HepG2 (cell line): Measurements from ENCODE around the gene TAF6. TPM values are rescaled to one million over a fixed set of nuclear protein-coding genes. Genes with fewer than 3 reads are reported as not detected.

ENCODE experiments used
- AKAP8 ChIP-seq: sonication (generic); formaldehyde crosslinking; IDR thresholded peaks from 2 replicates; pipeline ENCODE4 v1.5.1; 2020; ENCODE audit warnings: mild to moderate bottlenecking, missing genetic modification reagents
- CENPX ChIP-seq: sonication (generic); formaldehyde crosslinking; IDR thresholded peaks from 2 replicates; pipeline ENCODE4 v1.9.0; 2021; ENCODE audit warnings: mild to moderate bottlenecking, missing genetic modification reagents, moderate library complexity
- ERF ChIP-seq: IDR thresholded peaks from 2 replicates; pipeline ENCODE4 v1.6.1; 2018; ENCODE audit warnings: missing biosample characterization, missing genetic modification reagents
- MNT ChIP-seq: fragments of 450-650 bp; IDR thresholded peaks from 2 replicates; pipeline ENCODE4 v1.6.1; 2016
- NFIB ChIP-seq: sonication (generic); formaldehyde crosslinking; IDR thresholded peaks from 2 replicates; pipeline ENCODE4 v1.9.0; 2021; ENCODE audit warnings: missing genetic modification reagents, mild to moderate bottlenecking, borderline replicate concordance
- NKX3-1 ChIP-seq: sonication (generic); formaldehyde crosslinking; IDR thresholded peaks from 2 replicates; pipeline ENCODE4 v1.5.0; 2020; ENCODE audit warnings: missing genetic modification reagents
- SP2 ChIP-seq: sonication (generic); formaldehyde crosslinking; IDR thresholded peaks from 2 replicates; pipeline ENCODE4 v1.5.1; 2020; ENCODE audit warnings: mild to moderate bottlenecking, missing genetic modification reagents
- SPEN ChIP-seq: sonication (generic); formaldehyde crosslinking; IDR thresholded peaks from 2 replicates; pipeline ENCODE4 v1.5.1; 2020; ENCODE audit warnings: low read depth, mild to moderate bottlenecking, missing genetic modification reagents
- TBL1XR1 ChIP-seq: fragments of 150-350 bp; IDR thresholded peaks from 2 replicates; pipeline ENCODE4 v1.6.1; 2014; ENCODE audit warnings: borderline replicate concordance, low read length; ENCODE audit not compliant: partially characterized antibody
- TMF1 ChIP-seq: sonication (generic); formaldehyde crosslinking; IDR thresholded peaks from 2 replicates; pipeline ENCODE4 v1.8.1; 2022; ENCODE audit warnings: low read depth, missing genetic modification reagents
- TRIM24 ChIP-seq: sonication (generic); formaldehyde crosslinking; IDR thresholded peaks from 2 replicates; pipeline ENCODE4 v1.8.0; 2022; ENCODE audit warnings: mild to moderate bottlenecking, missing genetic modification reagents
- ZFP37 ChIP-seq: sonication (generic); formaldehyde crosslinking; IDR thresholded peaks from 2 replicates; pipeline ENCODE4 v1.4.0; 2020; ENCODE audit warnings: missing genetic modification reagents, borderline replicate concordance
- ZFY ChIP-seq: sonication (generic); formaldehyde crosslinking; IDR thresholded peaks from 2 replicates; pipeline ENCODE4 v1.4.0; 2020; ENCODE audit warnings: missing genetic modification reagents
- ZNF317 ChIP-seq: sonication (generic); formaldehyde crosslinking; IDR thresholded peaks from 2 replicates; pipeline ENCODE4 v1.5.0; 2020; ENCODE audit warnings: mild to moderate bottlenecking, missing genetic modification reagents
- ZNF383 ChIP-seq: sonication (generic); formaldehyde crosslinking; IDR thresholded peaks from 2 replicates; pipeline ENCODE4 v1.4.0; 2020; ENCODE audit warnings: missing genetic modification reagents, mild to moderate bottlenecking, borderline replicate concordance
- ZNF687 ChIP-seq: sonication (generic); formaldehyde crosslinking; IDR thresholded peaks from 2 replicates; pipeline ENCODE4 v1.5.1; 2020; ENCODE audit warnings: mild to moderate bottlenecking, missing genetic modification reagents, moderate library complexity
- ZNF709 ChIP-seq: sonication (generic); formaldehyde crosslinking; IDR thresholded peaks from 2 replicates; pipeline ENCODE4 v1.5.0; 2020; ENCODE audit warnings: mild to moderate bottlenecking, missing genetic modification reagents
- ZNF781 ChIP-seq: sonication (generic); formaldehyde crosslinking; IDR thresholded peaks from 2 replicates; pipeline ENCODE4 v1.5.1; 2020; ENCODE audit warnings: borderline replicate concordance, mild to moderate bottlenecking, missing genetic modification reagents; ENCODE audit errors: not compliant biosample characterization
- ZNF878 ChIP-seq: sonication (generic); formaldehyde crosslinking; IDR thresholded peaks from 2 replicates; pipeline ENCODE4 v1.8.1; 2023; ENCODE audit warnings: mild to moderate bottlenecking, missing genetic modification reagents, moderate library complexity
- ZNF883 ChIP-seq: sonication (generic); formaldehyde crosslinking; IDR thresholded peaks from 2 replicates; pipeline ENCODE4 v1.5.1; 2020; ENCODE audit warnings: mild to moderate bottlenecking, missing genetic modification reagents; ENCODE audit errors: not compliant biosample characterization
- polyA plus RNA-seq, 8 experiments: library from polyadenylated mRNA; depleted of rRNA in 3 of 8; stranded (reverse) in 7 of 8; unstranded in 1 of 8; fragments of >200 nt; fragmentation: Illumina TruSeq in 4 of 8; extraction: Trizol in 4 of 8; gene quantifications; 2 replicates each; pipeline versions ENCODE4 v1.2.1 to v1.2.3, GENCODE V29; 2011 to 2016; ENCODE audit warnings: low read depth in 4 of 8, missing spikeins in 1 of 8, mixed read lengths in 1 of 8; ENCODE audit not compliant: insufficient read depth in 1 of 8
- total RNA-seq, 5 experiments: library from RNA; depleted of rRNA; stranded (reverse); fragments of >200 nt; fragmentation: Illumina TruSeq; extraction: Trizol; gene quantifications; 2 replicates each; pipeline ENCODE4 v1.2.3, GENCODE V29; 2016; ENCODE audit warnings: low read depth in 1 of 5
- TF ChIP-seq, protein P1 (sequence below): sonication (generic); formaldehyde crosslinking; conservative IDR thresholded peaks from 2 replicates; pipeline ENCODE4 v1.8.1; 2023; ENCODE audit warnings: missing genetic modification reagents
- TF ChIP-seq, protein P2 (sequence below): sonication (generic); formaldehyde crosslinking; IDR thresholded peaks from 2 replicates; pipeline ENCODE4 v1.9.0; 2021; ENCODE audit warnings: missing genetic modification reagents, borderline replicate concordance

Gene TAF6
- total and polyA plus RNA-seq, 2 of the 13 experiments (the other 11 are each of a cell fraction or from before 2014, with no cell fraction given) = 12.9 to 18.8 TPM

DNA sequence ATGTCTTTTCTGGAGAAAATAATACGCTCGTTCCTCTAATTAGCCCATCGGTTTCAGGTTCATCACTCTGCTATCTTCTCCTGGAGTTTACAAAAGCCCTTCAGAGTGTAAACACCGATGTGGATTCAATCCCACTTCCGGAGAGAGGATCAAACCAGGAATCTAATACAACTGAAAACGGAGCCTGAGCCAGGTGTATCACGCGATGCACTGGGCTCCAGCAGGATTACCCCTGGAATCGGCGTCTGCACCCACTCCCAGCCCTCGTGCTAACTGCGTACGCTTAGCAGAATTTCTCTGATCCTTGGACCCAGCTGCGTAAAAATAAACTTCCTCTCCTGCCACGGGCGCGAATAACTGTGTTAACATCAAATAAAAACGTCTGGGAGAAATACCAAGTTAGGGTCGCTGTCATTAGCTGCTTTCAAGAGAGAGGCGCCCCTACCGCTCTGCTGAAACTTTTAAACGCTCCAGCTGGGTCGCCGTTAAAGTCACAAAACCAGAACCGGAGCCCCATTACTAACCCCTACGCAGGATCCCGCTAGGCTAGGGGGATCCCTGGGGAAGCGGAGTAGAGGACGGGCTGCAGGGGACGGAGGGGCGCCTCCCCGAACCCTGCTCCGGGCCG, 38.1 kb downstream of the TAF6 start (continued):
- TF ChIP-seq TRIM24 (no peak), SPEN (CRISPR knock-in tag) (no peak), ERF (CRISPR knock-in tag) (no peak), MNT (no peak), TMF1 (no peak), ZNF883 (CRISPR knock-in tag) (no peak), ZNF878 (CRISPR knock-in tag) (no peak), ZNF709 (CRISPR knock-in tag) (no peak; the same call in 1 of the 2 replicates), NKX3-1 (CRISPR knock-in tag) (peak; percentile 5; the same call in 1 of the 2 replicates), TBL1XR1 (no peak), ZNF781 (CRISPR knock-in tag) (no peak), ZNF687 (CRISPR knock-in tag) (no peak), ZNF383 (CRISPR knock-in tag) (no peak), SP2 (CRISPR knock-in tag) (no peak), ZNF317 (no peak), AKAP8 (CRISPR knock-in tag) (no peak), NFIB (CRISPR knock-in tag) (no peak), CENPX (no peak), ZFP37 (CRISPR knock-in tag) (no peak), ZFY (CRISPR knock-in tag) (no peak)
- TF ChIP-seq, protein P1, sequence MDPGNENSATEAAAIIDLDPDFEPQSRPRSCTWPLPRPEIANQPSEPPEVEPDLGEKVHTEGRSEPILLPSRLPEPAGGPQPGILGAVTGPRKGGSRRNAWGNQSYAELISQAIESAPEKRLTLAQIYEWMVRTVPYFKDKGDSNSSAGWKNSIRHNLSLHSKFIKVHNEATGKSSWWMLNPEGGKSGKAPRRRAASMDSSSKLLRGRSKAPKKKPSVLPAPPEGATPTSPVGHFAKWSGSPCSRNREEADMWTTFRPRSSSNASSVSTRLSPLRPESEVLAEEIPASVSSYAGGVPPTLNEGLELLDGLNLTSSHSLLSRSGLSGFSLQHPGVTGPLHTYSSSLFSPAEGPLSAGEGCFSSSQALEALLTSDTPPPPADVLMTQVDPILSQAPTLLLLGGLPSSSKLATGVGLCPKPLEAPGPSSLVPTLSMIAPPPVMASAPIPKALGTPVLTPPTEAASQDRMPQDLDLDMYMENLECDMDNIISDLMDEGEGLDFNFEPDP (CRISPR knock-in tag) = no peak
- TF ChIP-seq, protein P2, sequence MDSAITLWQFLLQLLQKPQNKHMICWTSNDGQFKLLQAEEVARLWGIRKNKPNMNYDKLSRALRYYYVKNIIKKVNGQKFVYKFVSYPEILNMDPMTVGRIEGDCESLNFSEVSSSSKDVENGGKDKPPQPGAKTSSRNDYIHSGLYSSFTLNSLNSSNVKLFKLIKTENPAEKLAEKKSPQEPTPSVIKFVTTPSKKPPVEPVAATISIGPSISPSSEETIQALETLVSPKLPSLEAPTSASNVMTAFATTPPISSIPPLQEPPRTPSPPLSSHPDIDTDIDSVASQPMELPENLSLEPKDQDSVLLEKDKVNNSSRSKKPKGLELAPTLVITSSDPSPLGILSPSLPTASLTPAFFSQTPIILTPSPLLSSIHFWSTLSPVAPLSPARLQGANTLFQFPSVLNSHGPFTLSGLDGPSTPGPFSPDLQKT (CRISPR knock-in tag) = no peak; the same call in 1 of the 2 replicates
